Hepatocyte (in vitro differentiated cells): ENCODE results near the gene SETD5. TPM values are rescaled to one million over a fixed set of nuclear protein-coding genes. Genes with fewer than 3 reads are reported as not detected.

Source experiments
- DNase-seq: peaks from one replicate; pipeline ENCODE4 v3.0.0-alpha.2; 2016; ENCODE audit warnings: low spot score
- H2AFZ ChIP-seq: fragments of 200-600 bp; sonication (generic); 2 replicates; pipeline ENCODE4 v1.6.0; 2016; ENCODE audit warnings: antibody characterized with exemption, mild to moderate bottlenecking
- H3K27ac ChIP-seq: fragments of 200-600 bp; sonication (generic); 2 replicates; pipeline ENCODE4 v1.5.1; 2016; ENCODE audit warnings: mild to moderate bottlenecking
- H3K27me3 ChIP-seq: fragments of 200-600 bp; sonication (generic); 2 replicates; pipeline ENCODE4 v1.6.1; 2016
- H3K36me3 ChIP-seq: fragments of 200-600 bp; sonication (generic); replicated peaks from 2 replicates; pipeline ENCODE4 v1.5.1; 2016; ENCODE audit warnings: low read depth; ENCODE audit not compliant: insufficient read depth
- H3K4me1 ChIP-seq: fragments of 200-600 bp; sonication (generic); 2 replicates; pipeline ENCODE4 v1.5.1; 2016; ENCODE audit warnings: mild to moderate bottlenecking, moderate library complexity; ENCODE audit not compliant: insufficient read depth
- H3K4me2 ChIP-seq: fragments of 200-600 bp; sonication (generic); 2 replicates; pipeline ENCODE4 v1.6.0; 2016
- H3K4me3 ChIP-seq: fragments of 200-600 bp; sonication (generic); 2 replicates; pipeline ENCODE4 v1.5.1; 2016; ENCODE audit warnings: mild to moderate bottlenecking
- H3K79me2 ChIP-seq: fragments of 200-600 bp; sonication (generic); 2 replicates; pipeline ENCODE4 v1.6.0; 2017; ENCODE audit warnings: mild to moderate bottlenecking
- H3K9me2 ChIP-seq: fragments of 200-600 bp; sonication (generic); replicated peaks from 2 replicates; pipeline ENCODE4 v1.6.0; 2017; ENCODE audit warnings: mild to moderate bottlenecking; ENCODE audit not compliant: insufficient read depth
- H3K9me3 ChIP-seq: fragments of 200-600 bp; sonication (generic); 2 replicates; pipeline ENCODE4 v1.5.1; 2016; ENCODE audit warnings: low read depth, mild to moderate bottlenecking
- H4K20me1 ChIP-seq: fragments of 200-600 bp; sonication (generic); 2 replicates; pipeline ENCODE4 v1.6.0; 2016; ENCODE audit warnings: mild to moderate bottlenecking; ENCODE audit not compliant: insufficient read depth, poor library complexity, severe bottlenecking
- CTCF ChIP-seq: fragments of 200-600 bp; sonication (generic); IDR thresholded peaks from 2 replicates; pipeline ENCODE4 v1.5.1; 2016; ENCODE audit warnings: antibody characterized with exemption, mild to moderate bottlenecking; ENCODE audit not compliant: poor library complexity
- EZH2 ChIP-seq: fragments of 200-600 bp; sonication (generic); IDR thresholded peaks from 2 replicates; pipeline ENCODE4 v1.6.1; 2016; ENCODE audit warnings: antibody characterized with exemption, mild to moderate bottlenecking, borderline replicate concordance
- EZH2phosphoT487 ChIP-seq: fragments of 200-600 bp; sonication (generic); IDR thresholded peaks from one replicate; pipeline ENCODE4 v1.6.1; 2018; ENCODE audit warnings: antibody characterized with exemption, mild to moderate bottlenecking, low read depth, moderate library complexity; ENCODE audit not compliant: unreplicated experiment, severe bottlenecking
- WGBS: methylation state at CpG from one replicate; pipeline ENCODE4 v1.1.6; 2016; ENCODE audit warnings: low lambda C conversion rate; ENCODE audit errors: missing lambda C conversion rate; 5-methylcytosine and 5-hydroxymethylcytosine counted together
- polyA plus RNA-seq: library from polyadenylated mRNA; unstranded; fragments of >200 nt; fragmentation: Nextera tagmentation; extraction: Ambion mirVana; gene quantifications from 2 replicates; pipeline ENCODE4 v1.2.1, GENCODE V29; 2016
- total RNA-seq: library from RNA; depleted of rRNA; stranded (reverse); fragments of >200 nt; gene quantifications from 2 replicates; pipeline ENCODE4 v1.2.3, GENCODE V29; 2014

SETD5 gene
- total and polyA plus RNA-seq, 2 experiments from 2014 or later = 75.2 to 110 TPM

GRCh38 chr3:9448071-9448470 lies 50.7 kb downstream of the SETD5 start:
- WGBS = 99% methylated on average over 4 of the region's 4 CpGs
- Histone ChIP-seq H3K36me3 (peaks cover 14% of the 10 kb centered on the region), H3K27ac (no peak overlapping the region), H3K4me2 (no peak overlapping the region), H3K4me3 (no peak overlapping the region), H4K20me1 (no peaks in the 10 kb centered on the region), H3K79me2 (peaks cover 56% of the 10 kb centered on the region), H2AFZ (no peak overlapping the region), H3K4me1 (no peaks in the 10 kb centered on the region), H3K9me3 (no peaks in the 10 kb centered on the region), H3K9me2 (no peaks in the 10 kb centered on the region), H3K27me3 (no peaks in the 10 kb centered on the region)
- TF ChIP-seq EZH2 = no peak
- TF ChIP-seq CTCF = no peak
- no peak for TF ChIP-seq EZH2phosphoT487
- DNase-seq = no peak

- Histone ChIP-seq H3K9me2 (no peaks in the 10 kb centered on the region), H3K27me3 (no peaks in the 10 kb centered on the region), H3K4me1 (no peaks in the 10 kb centered on the region), H3K27ac (no peak overlapping the region), H3K9me3 (no peaks in the 10 kb centered on the region), H4K20me1 (no peaks in the 10 kb centered on the region), H2AFZ (no peak overlapping the region), H3K4me2 (no peak overlapping the region), H3K79me2 (peaks cover 56% of the 10 kb centered on the region), H3K36me3 (peaks cover 14% of the 10 kb centered on the region), H3K4me3 (no peak overlapping the region)
- no peak for TF ChIP-seq EZH2phosphoT487
- TF ChIP-seq CTCF = no peak
- TF ChIP-seq EZH2 = no peak
- DNase-seq = no peak
- 91% methylated on average over 1 of the region's 1 CpG for WGBS
Measured at GRCh38 chr3:9448643-9449042, 51.2 kb downstream of the SETD5 start.

- H3K27ac ChIP-seq = no peak overlapping the region
- H3K9me2 ChIP-seq = no peaks in the 10 kb centered on the region
- no peak overlapping the region for H2AFZ ChIP-seq
- H4K20me1 ChIP-seq = no peaks in the 10 kb centered on the region
- WGBS = 97% methylated on average over 1 of the region's 1 CpG
- H3K4me3 ChIP-seq = no peak overlapping the region
- TF ChIP-seq EZH2phosphoT487 = no peak
- TF ChIP-seq CTCF = no peak
- TF ChIP-seq EZH2 = no peak
- no peaks in the 10 kb centered on the region for H3K4me1 ChIP-seq
- H3K9me3 ChIP-seq = no peaks in the 10 kb centered on the region
- peaks cover 51% of the 10 kb centered on the region for H3K79me2 ChIP-seq
- H3K4me2 ChIP-seq = no peak overlapping the region
- H3K36me3 ChIP-seq = peaks cover 14% of the 10 kb centered on the region
- H3K27me3 ChIP-seq = no peaks in the 10 kb centered on the region
- no peak for DNase-seq
Measured at GRCh38 chr3:9450126-9450525, 52.7 kb downstream of the SETD5 start.

GRCh38 chr3:9450991-9451390 lies 53.6 kb downstream of the SETD5 start:
- no peaks in the 10 kb centered on the region for H3K9me3 ChIP-seq
- no peaks in the 10 kb centered on the region for H4K20me1 ChIP-seq
- no peak overlapping the region for H2AFZ ChIP-seq
- no peak for DNase-seq
- H3K4me2 ChIP-seq = no peak overlapping the region
- peaks cover 14% of the 10 kb centered on the region for H3K36me3 ChIP-seq
- H3K9me2 ChIP-seq = no peaks in the 10 kb centered on the region
- no peaks in the 10 kb centered on the region for H3K4me1 ChIP-seq
- WGBS = 99% methylated on average over 2 of the region's 2 CpGs
- H3K27me3 ChIP-seq = no peaks in the 10 kb centered on the region
- H3K79me2 ChIP-seq = peaks cover 52% of the 10 kb centered on the region
- no peak overlapping the region for H3K4me3 ChIP-seq
- H3K27ac ChIP-seq = no peak overlapping the region
- TF ChIP-seq EZH2phosphoT487 (no peak), EZH2 (no peak), CTCF (no peak)
